ENCODE results near the gene NMU.
"Not testable (repeated sequence)": the region's sequence is repeated elsewhere in the genome, so short reads cannot be mapped to it uniquely, and the experiment has no call there.

NMU gene

GRCh38 chr4:55654131-55654530 is 18.0 kb upstream of the NMU start:
- TF ChIP-seq POLR2A (IDR thresholded peaks at IDR 0.05; ENCODE audit: low read length) (no peak), GATA1 (IDR thresholded peaks at IDR 0.05; ENCODE audit: low read depth, low read length) (no peak)
- DNase-seq = no peak

GRCh38 chr4:55650483-55650882 is 14.4 kb upstream of the NMU start:
- no peak for DNase-seq
- no peak for TF ChIP-seq POLR2A (IDR thresholded peaks at IDR 0.05; ENCODE audit: low read length)
- TF ChIP-seq GATA1 (IDR thresholded peaks at IDR 0.05; ENCODE audit: low read depth, low read length) = no peak

- TF ChIP-seq POLR2A (IDR thresholded peaks at IDR 0.05; ENCODE audit: low read length) (no peak), GATA1 (IDR thresholded peaks at IDR 0.05; ENCODE audit: low read depth, low read length) (no peak)
These were observed 1.2 kb upstream of the NMU start for GRCh38 chr4:55637272-55637820.

GRCh38 chr4:55636656-55636999 is 530 bp upstream of the NMU start:
- TF ChIP-seq POLR2A (IDR thresholded peaks at IDR 0.05; ENCODE audit: low read length) = no peak

More at GRCh38 chr4:55637272-55637820, 1.2 kb upstream of the NMU start:
- no peak for DNase-seq

GRCh38 chr4:55635282-55635681 is 816 bp downstream of the NMU start:
- TF ChIP-seq GATA1 (IDR thresholded peaks at IDR 0.05; ENCODE audit: low read depth, low read length) (no peak), POLR2A (IDR thresholded peaks at IDR 0.05; ENCODE audit: low read length) (no peak)
- peak; percentile 8 to 22 for DNase-seq

More at GRCh38 chr4:55636656-55636999, 530 bp upstream of the NMU start:
- DNase-seq = no peak

GRCh38 chr4:55634417-55635128 is 1.5 kb downstream of the NMU start:
- TF ChIP-seq GATA1 (IDR thresholded peaks at IDR 0.05; ENCODE audit: low read depth, low read length) (no peak), POLR2A (IDR thresholded peaks at IDR 0.05; ENCODE audit: low read length) (no peak)
- DNase-seq = no peak

GRCh38 chr4:55633903-55634302 is 2.2 kb downstream of the NMU start:
- TF ChIP-seq POLR2A (IDR thresholded peaks at IDR 0.05; ENCODE audit: low read length) = no peak
- no peak for TF ChIP-seq GATA1 (IDR thresholded peaks at IDR 0.05; ENCODE audit: low read depth, low read length)
- no peak for DNase-seq

- no peak for DNase-seq
- no peak for TF ChIP-seq POLR2A (IDR thresholded peaks at IDR 0.05; ENCODE audit: low read length)
- TF ChIP-seq GATA1 (IDR thresholded peaks at IDR 0.05; ENCODE audit: low read depth, low read length) = no peak
These were observed 10.3 kb downstream of the NMU start for GRCh38 chr4:55625835-55626234.

- DNase-seq = not testable (repeated sequence)
These were observed 12.0 kb downstream of the NMU start for GRCh38 chr4:55624063-55624462.

GRCh38 chr4:55618546-55619143 is 17.5 kb downstream of the NMU start:
- no peak for TF ChIP-seq GATA1 (IDR thresholded peaks at IDR 0.05; ENCODE audit: low read depth, low read length)
- TF ChIP-seq POLR2A (IDR thresholded peaks at IDR 0.05; ENCODE audit: low read length) = no peak
- no peak for DNase-seq

- TF ChIP-seq GATA1 (IDR thresholded peaks at IDR 0.05; ENCODE audit: low read depth, low read length) (no peak), POLR2A (IDR thresholded peaks at IDR 0.05; ENCODE audit: low read length) (no peak)
- DNase-seq = no peak
These were observed 18.4 kb downstream of the NMU start for GRCh38 chr4:55617587-55618197.

- no peak for TF ChIP-seq GATA1 (IDR thresholded peaks at IDR 0.05; ENCODE audit: low read depth, low read length)
- TF ChIP-seq POLR2A (IDR thresholded peaks at IDR 0.05; ENCODE audit: low read length) = no peak
- DNase-seq = no peak
These were observed 21.1 kb downstream of the NMU start for GRCh38 chr4:55615008-55615407.

GRCh38 chr4:55613621-55614020 is 22.5 kb downstream of the NMU start:
- DNase-seq = no peak
- TF ChIP-seq GATA1 (IDR thresholded peaks at IDR 0.05; ENCODE audit: low read depth, low read length) (no peak), POLR2A (IDR thresholded peaks at IDR 0.05; ENCODE audit: low read length) (no peak)

GRCh38 chr4:55612341-55612740 is 23.8 kb downstream of the NMU start:
- no peak for DNase-seq
- no peak for TF ChIP-seq GATA1 (IDR thresholded peaks at IDR 0.05; ENCODE audit: low read depth, low read length)
- TF ChIP-seq POLR2A (IDR thresholded peaks at IDR 0.05; ENCODE audit: low read length) = no peak

All from erythroblast (primary cell).